Kidney glomerular epithelial cell (primary cell): ENCODE results near the gene SKAP2.

Experiments
- DNase-seq: peaks from one replicate; lab custom pipeline; 2025; lab: John Stamatoyannopoulos, UW

The SKAP2 gene

GRCh38 chr7:26637610-26638009 lies 226.8 kb downstream of the SKAP2 start:
- no peak for DNase-seq

- DNase-seq: no peak
Measured at GRCh38 chr7:26636808-26637207, 227.6 kb downstream of the SKAP2 start.

- DNase-seq: no peak
Measured at GRCh38 chr7:26633557-26633956, 230.8 kb downstream of the SKAP2 start.

- no peak for DNase-seq
Measured at GRCh38 chr7:26631601-26632000, 232.8 kb downstream of the SKAP2 start.

GRCh38 chr7:26630941-26631580 lies 233.3 kb downstream of the SKAP2 start:
- no peak for DNase-seq

- no peak for DNase-seq
Measured at GRCh38 chr7:26630361-26630760, 234.0 kb downstream of the SKAP2 start.

- no peak for DNase-seq
Measured at GRCh38 chr7:26629696-26630095, 234.7 kb downstream of the SKAP2 start.

- no peak for DNase-seq
Measured at GRCh38 chr7:26627891-26628341, 236.5 kb downstream of the SKAP2 start.

GRCh38 chr7:26627221-26627620 lies 237.2 kb downstream of the SKAP2 start:
- DNase-seq: no peak

GRCh38 chr7:26626687-26627086 lies 237.7 kb downstream of the SKAP2 start:
- no peak for DNase-seq

- no peak for DNase-seq
Measured at GRCh38 chr7:26626156-26626555, 238.2 kb downstream of the SKAP2 start.

- no peak for DNase-seq
Measured at GRCh38 chr7:26625286-26625685, 239.1 kb downstream of the SKAP2 start.

- no peak for DNase-seq
Measured at GRCh38 chr7:26624839-26625238, 239.6 kb downstream of the SKAP2 start.

- DNase-seq: no peak
Measured at GRCh38 chr7:26624431-26624830, 240.0 kb downstream of the SKAP2 start.

- DNase-seq: no peak
Measured at GRCh38 chr7:26620352-26620751, 244.0 kb downstream of the SKAP2 start.

GRCh38 chr7:26619348-26619984 lies 244.9 kb downstream of the SKAP2 start:
- no peak for DNase-seq

- no peak for DNase-seq
Measured at GRCh38 chr7:26618898-26619297, 245.5 kb downstream of the SKAP2 start.

GRCh38 chr7:26618449-26618848 lies 245.9 kb downstream of the SKAP2 start:
- no peak for DNase-seq
